Keratinocyte (primary cell): ENCODE measurements around the gene SMTN.

Source experiments
- EZH2 ChIP-seq: IDR thresholded peaks from one replicate; pipeline ENCODE4 v1.6.1; 2012; ENCODE audit warnings: inconsistent platforms, mild to moderate bottlenecking, low read length, moderate library complexity
- TF ChIP-seq, protein P1 (sequence below), 3 experiments: IDR thresholded peaks in 1 of 3; conservative IDR thresholded peaks in 1 of 3; optimal IDR thresholded peaks in 1 of 3; 2 replicates in 2 of 3; 3 replicates in 1 of 3; pipeline versions ENCODE3 to v1.5.1; 2011; ENCODE audit warnings: low read length in 3 of 3, mild to moderate bottlenecking in 3 of 3, moderate library complexity in 2 of 3, control low read depth in 1 of 3, inconsistent platforms in 1 of 3; ENCODE audit not compliant: insufficient read depth in 2 of 3; ENCODE audit errors: extremely low read depth in 1 of 3

DNA sequence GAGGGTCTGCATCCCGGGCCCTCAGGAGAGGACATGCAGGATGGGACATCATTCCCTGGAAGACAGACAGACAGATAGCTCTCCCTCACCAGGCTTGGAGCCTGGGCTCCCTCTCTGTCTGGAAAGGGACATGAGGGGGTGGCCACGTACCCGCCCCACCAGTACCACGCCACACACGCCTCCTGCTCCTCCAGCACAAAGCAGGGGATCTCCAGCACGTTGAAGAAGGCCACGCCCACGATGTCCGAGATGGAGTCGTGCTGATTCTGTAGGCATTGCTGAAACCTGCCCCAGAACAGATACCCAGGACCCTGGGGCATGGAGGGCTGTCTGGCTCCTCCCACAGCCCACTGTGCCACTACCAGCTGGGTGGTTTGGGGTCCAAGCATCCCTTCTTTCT lies 57.0 kb downstream of the SMTN start:
- TF ChIP-seq, protein P1, sequence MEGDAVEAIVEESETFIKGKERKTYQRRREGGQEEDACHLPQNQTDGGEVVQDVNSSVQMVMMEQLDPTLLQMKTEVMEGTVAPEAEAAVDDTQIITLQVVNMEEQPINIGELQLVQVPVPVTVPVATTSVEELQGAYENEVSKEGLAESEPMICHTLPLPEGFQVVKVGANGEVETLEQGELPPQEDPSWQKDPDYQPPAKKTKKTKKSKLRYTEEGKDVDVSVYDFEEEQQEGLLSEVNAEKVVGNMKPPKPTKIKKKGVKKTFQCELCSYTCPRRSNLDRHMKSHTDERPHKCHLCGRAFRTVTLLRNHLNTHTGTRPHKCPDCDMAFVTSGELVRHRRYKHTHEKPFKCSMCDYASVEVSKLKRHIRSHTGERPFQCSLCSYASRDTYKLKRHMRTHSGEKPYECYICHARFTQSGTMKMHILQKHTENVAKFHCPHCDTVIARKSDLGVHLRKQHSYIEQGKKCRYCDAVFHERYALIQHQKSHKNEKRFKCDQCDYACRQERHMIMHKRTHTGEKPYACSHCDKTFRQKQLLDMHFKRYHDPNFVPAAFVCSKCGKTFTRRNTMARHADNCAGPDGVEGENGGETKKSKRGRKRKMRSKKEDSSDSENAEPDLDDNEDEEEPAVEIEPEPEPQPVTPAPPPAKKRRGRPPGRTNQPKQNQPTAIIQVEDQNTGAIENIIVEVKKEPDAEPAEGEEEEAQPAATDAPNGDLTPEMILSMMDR (optimal IDR thresholded peaks at IDR 0.05 in 1 of 3, IDR thresholded peaks at IDR 0.05 in 1 of 3, conservative IDR thresholded peaks at IDR 0.05 in 1 of 3; ENCODE audit: extremely low read depth in 1 of 3, insufficient read depth in 2 of 3, low read length in 3 of 3) = no peak
- TF ChIP-seq EZH2 = no peak
